WERI-Rb-1 (cell line): Measurements from ENCODE around the gene SBF1.

ENCODE experiments used
- DNase-seq: peaks from one replicate; pipeline ENCODE4 v3.0.0-alpha.2; 2020
- H3K27ac ChIP-seq: fragments of 250-450 bp; sonication (Bioruptor Pico); 2 replicates; pipeline ENCODE4 v1.5.1; 2020; ENCODE audit warnings: mild to moderate bottlenecking, moderate library complexity
- H3K27me3 ChIP-seq: fragments of 250-450 bp; sonication (Bioruptor Pico); 2 replicates; pipeline ENCODE4 v1.5.1; 2021; ENCODE audit warnings: mild to moderate bottlenecking, low read depth, moderate library complexity; ENCODE audit not compliant: insufficient read depth, severe bottlenecking
- H3K36me3 ChIP-seq: fragments of 250-450 bp; sonication (Bioruptor Pico); 2 replicates; pipeline ENCODE4 v1.5.1; 2020; ENCODE audit warnings: mild to moderate bottlenecking, moderate library complexity
- H3K4me3 ChIP-seq: 2 replicates; pipeline ENCODE4 v1.5.1; 2011; ENCODE audit warnings: low read depth, mild to moderate bottlenecking, control low read depth, low read length
- H3K9me3 ChIP-seq: fragments of 250-450 bp; sonication (Bioruptor Pico); 2 replicates; pipeline ENCODE4 v1.5.1; 2021; ENCODE audit warnings: mild to moderate bottlenecking, moderate library complexity; ENCODE audit not compliant: severe bottlenecking
- CTCF ChIP-seq: IDR thresholded peaks from 2 replicates; pipeline ENCODE4 v1.5.1; 2011; ENCODE audit warnings: low read depth, mild to moderate bottlenecking, control low read depth, inconsistent platforms, low read length

The SBF1 gene

GRCh38 chr22:50422046-50422445 lies 52.8 kb downstream of the SBF1 start:
- DNase-seq: no peak
- Histone ChIP-seq H3K27ac (no peak overlapping the region), H3K4me3 (no peak overlapping the region), H3K9me3 (no peaks in the 10 kb centered on the region), H3K36me3 (peaks cover 69% of the 10 kb centered on the region), H3K27me3 (no peaks in the 10 kb centered on the region)
- TF ChIP-seq CTCF: no peak

GRCh38 chr22:50420581-50420980 lies 54.3 kb downstream of the SBF1 start:
- no peak for DNase-seq
- H3K36me3 ChIP-seq: peaks cover 79% of the 10 kb centered on the region
- H3K9me3 ChIP-seq: no peaks in the 10 kb centered on the region
- no peaks in the 10 kb centered on the region for H3K27me3 ChIP-seq
- H3K4me3 ChIP-seq: no peak overlapping the region
- no peak overlapping the region for H3K27ac ChIP-seq
- no peak for TF ChIP-seq CTCF

- H3K9me3 ChIP-seq: no peaks in the 10 kb centered on the region
- TF ChIP-seq CTCF: no peak
- H3K36me3 ChIP-seq: peaks cover 79% of the 10 kb centered on the region
- H3K27ac ChIP-seq: no peak overlapping the region
- H3K27me3 ChIP-seq: no peaks in the 10 kb centered on the region
- DNase-seq: no peak
- no peak overlapping the region for H3K4me3 ChIP-seq
Measured at GRCh38 chr22:50420015-50420414, 54.8 kb downstream of the SBF1 start.

- Histone ChIP-seq H3K27ac (no peak overlapping the region), H3K27me3 (no peaks in the 10 kb centered on the region), H3K36me3 (peaks cover 84% of the 10 kb centered on the region), H3K4me3 (no peak overlapping the region), H3K9me3 (no peaks in the 10 kb centered on the region)
- no peak for TF ChIP-seq CTCF
- DNase-seq: no peak
Measured at GRCh38 chr22:50419116-50419515, 55.7 kb downstream of the SBF1 start.

GRCh38 chr22:50418624-50419023 lies 56.2 kb downstream of the SBF1 start:
- Histone ChIP-seq H3K27me3 (no peaks in the 10 kb centered on the region), H3K36me3 (peaks cover 85% of the 10 kb centered on the region), H3K27ac (no peak overlapping the region), H3K4me3 (no peak overlapping the region), H3K9me3 (no peaks in the 10 kb centered on the region)
- TF ChIP-seq CTCF: no peak
- no peak for DNase-seq

GRCh38 chr22:50417411-50418210 lies 57.2 kb downstream of the SBF1 start:
- TF ChIP-seq CTCF: no peak
- no peaks in the 10 kb centered on the region for H3K27me3 ChIP-seq
- peaks cover 77% of the 10 kb centered on the region for H3K36me3 ChIP-seq
- H3K9me3 ChIP-seq: no peaks in the 10 kb centered on the region
- H3K4me3 ChIP-seq: no peak overlapping the region
- no peak overlapping the region for H3K27ac ChIP-seq
- DNase-seq: no peak
